Measurements from ENCODE around the gene RHOA. TPM values are rescaled to one million over a fixed set of nuclear protein-coding genes. Genes with fewer than 3 reads are reported as not detected.
"Not testable (repeated sequence)": the region's sequence is repeated elsewhere in the genome, so short reads cannot be mapped to it uniquely, and the experiment has no call there.

RHOA gene
- total RNA-seq, 1 experiment from 2014 or later = 323 TPM

DNA sequence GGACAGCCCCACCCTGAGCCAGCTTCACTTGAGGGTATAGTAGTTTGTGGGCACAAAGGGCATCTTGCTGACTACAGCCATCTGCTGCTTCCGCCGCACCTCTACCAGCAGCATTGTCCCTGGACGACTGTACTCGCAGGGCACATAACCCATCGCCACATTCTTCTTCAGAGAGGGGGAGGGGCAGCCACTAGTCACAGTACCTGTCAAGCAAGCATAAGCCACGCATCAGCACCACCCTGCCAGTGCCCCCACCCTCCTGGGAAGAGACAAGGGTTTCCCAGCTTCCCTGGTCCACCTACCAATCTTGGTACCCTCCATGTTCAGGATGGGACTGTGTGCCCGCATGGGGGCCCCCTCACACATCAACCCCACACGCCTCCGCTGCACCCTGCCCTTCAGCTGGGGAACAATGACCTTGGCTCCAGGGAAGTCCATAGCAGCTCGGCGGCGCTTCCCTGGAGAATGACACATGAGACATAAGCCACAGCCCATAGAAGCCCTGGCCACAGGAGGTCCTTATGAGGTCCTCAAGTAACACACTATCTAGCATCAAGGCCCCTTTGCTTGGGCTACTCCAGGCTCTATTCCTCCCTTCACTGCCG is 5.8 kb upstream of the RHOA start:
- H3K4me1 ChIP-seq = peaks cover 22% of the 10 kb centered on the region
- H3K36me3 ChIP-seq = no peaks in the 10 kb centered on the region
- H3K9me3 ChIP-seq (replicated peaks) = no peaks in the 10 kb centered on the region
- H3K27me3 ChIP-seq = no peaks in the 10 kb centered on the region
- no peak for DNase-seq
- H3K4me3 ChIP-seq = no peak overlapping the region
- H3K27ac ChIP-seq = no peak overlapping the region

DNA sequence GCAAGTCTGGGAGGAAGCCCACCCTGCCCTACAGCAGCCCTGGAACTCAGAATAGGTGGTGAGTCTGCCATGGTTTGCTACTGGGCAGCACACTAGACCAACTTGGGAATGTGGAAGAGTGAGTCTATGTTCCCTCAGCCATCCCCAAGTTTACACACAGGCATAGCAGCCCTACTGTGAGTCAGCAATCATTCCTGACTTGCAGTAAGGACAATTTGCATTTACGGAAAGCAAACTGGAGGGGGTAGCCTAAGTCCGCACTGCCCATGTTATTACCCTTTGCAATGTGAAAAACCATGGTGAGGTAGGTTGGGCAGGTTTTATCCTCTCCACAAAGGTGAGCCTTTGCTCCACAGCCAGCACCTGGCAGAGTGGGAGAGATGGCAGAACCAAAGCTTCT is 5.1 kb upstream of the RHOA start:
- DNase-seq = no peak
- peak overlapping the region; percentile 17; the same call in 1 of the 2 replicates for H3K27ac ChIP-seq
- no peak overlapping the region for H3K4me3 ChIP-seq
- H3K27me3 ChIP-seq = no peaks in the 10 kb centered on the region
- H3K9me3 ChIP-seq (replicated peaks) = no peaks in the 10 kb centered on the region
- peaks cover 22% of the 10 kb centered on the region for H3K4me1 ChIP-seq
- H3K36me3 ChIP-seq = no peaks in the 10 kb centered on the region

DNA sequence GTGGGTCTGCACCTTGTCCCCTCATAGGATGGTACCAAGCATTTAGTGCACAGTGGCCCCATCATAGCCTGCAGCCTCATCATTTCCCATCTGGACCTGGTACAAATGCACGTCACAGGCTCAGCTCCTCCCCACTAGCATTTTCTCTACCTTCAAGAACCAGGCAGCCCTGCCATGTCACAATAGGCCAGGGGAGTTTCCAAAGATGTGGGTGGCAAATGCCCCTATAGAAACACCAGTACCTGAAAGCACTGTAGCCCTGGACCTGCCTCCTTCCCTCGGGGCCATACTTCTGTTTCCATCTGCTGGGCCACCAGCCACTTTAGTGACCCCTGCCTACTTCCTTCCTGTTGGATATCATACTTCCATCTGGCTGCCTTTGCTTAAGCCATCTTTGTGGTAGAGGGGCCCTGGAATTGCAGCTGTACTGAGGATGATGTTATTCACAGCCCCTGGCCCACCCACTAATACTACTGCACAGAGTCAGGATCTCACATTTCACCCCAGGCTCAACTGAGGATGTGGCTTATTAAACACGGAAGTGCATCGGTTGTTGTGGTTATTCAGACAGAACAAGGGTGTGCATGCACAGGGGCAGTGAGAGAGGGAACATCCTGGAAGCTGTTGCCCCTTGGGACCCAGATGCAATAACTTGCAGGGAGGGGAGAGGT is 4.3 kb upstream of the RHOA start:
- Histone ChIP-seq H3K27ac (peak overlapping the region; percentile 17; the same call in 1 of the 2 replicates), H3K27me3 (no peaks in the 10 kb centered on the region), H3K4me3 (no peak overlapping the region), H3K36me3 (no peaks in the 10 kb centered on the region), H3K4me1 (peaks cover 22% of the 10 kb centered on the region), H3K9me3 (replicated peaks) (no peaks in the 10 kb centered on the region)
- DNase-seq = peak; percentile 84 to 94

DNA sequence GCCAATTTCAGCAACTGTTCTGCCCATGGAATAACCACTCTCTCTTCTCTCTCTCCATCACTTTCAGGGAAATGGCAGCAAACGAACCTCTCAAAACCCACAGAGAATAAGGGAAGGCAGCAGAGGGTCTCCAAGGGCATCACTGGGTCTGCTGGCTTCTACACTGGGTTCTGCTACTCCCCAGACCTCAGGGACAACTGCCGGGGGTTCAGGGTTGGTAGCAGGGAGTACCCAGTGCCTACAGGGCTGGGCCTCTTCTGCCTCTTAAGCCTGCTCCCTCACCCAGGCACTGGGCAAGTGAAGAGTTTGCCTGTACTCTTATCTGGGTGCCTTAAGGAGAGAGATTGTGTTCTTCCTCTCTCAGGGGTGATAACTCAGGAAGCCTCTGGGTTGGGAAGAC is 3.0 kb upstream of the RHOA start:
- Histone ChIP-seq H3K27me3 (no peaks in the 10 kb centered on the region), H3K27ac (no peak overlapping the region), H3K9me3 (replicated peaks) (no peaks in the 10 kb centered on the region), H3K4me1 (peaks cover 31% of the 10 kb centered on the region), H3K4me3 (no peak overlapping the region), H3K36me3 (peaks cover 6% of the 10 kb centered on the region; the same call in 1 of the 2 replicates)
- DNase-seq = no peak

DNA sequence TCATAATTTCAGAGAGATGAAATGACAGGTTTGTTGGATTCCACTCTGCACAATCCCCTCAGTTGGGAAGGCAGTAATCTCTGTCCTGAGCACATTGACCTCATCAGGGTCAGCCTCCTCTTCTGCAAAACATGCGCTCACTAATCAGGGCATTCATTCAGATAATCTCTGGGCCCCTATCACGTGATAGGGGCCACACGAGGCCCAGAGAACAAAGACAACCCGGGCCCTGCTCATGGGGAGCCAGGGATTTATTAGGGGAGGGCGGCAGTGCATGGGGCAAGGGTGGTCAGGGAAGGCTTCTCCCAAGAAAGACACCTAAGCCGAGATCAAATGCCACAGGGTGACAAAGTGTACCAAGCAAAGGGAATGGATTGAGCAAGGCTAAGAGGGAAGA is 1.6 kb upstream of the RHOA start:
- Histone ChIP-seq H3K27ac (no peak overlapping the region), H3K4me1 (peaks cover 31% of the 10 kb centered on the region), H3K27me3 (no peaks in the 10 kb centered on the region), H3K36me3 (peaks cover 6% of the 10 kb centered on the region; the same call in 1 of the 2 replicates), H3K9me3 (replicated peaks) (no peaks in the 10 kb centered on the region), H3K4me3 (no peak overlapping the region)
- DNase-seq = no peak

DNA sequence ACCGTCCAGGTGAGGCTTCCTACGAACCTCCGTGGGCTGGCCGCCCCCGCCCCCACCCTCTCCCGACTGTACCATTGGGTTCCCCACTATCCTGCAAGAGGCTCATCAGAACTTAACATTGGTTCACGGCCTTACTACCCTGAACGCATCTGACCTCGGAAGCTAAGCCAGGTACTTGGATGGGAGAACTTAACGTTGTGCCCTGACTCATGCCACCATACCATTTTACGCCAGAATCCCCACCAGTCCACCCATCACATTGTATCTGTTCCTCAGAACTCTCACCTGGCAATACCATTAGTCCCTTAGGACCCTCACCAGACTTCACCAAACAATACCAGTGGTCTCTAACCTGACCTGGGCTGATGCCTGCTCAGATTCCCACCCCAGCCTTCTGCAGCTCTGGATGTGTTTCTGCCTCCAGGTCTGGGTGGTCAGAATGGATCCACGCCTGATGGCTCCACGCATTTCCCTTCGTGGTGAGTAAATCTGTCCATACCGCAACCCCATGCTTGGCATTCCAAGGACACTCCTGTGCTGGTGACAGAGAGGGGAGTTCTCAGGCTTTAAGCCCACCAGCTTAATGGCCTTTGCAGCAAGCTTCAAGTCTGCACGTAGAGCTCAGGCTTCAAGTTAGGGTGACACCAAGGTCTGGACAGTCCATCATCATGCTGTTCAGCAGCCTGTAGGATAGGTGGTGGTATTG is 1.0 kb upstream of the RHOA start:
- peak overlapping the region; percentile 56 for H3K27ac ChIP-seq
- H3K4me3 ChIP-seq = peak overlapping the region; percentile 63
- no peaks in the 10 kb centered on the region for H3K27me3 ChIP-seq
- H3K36me3 ChIP-seq = peaks cover 6% of the 10 kb centered on the region; the same call in 1 of the 2 replicates
- no peaks in the 10 kb centered on the region for H3K9me3 ChIP-seq (replicated peaks)
- DNase-seq = no peak
- H3K4me1 ChIP-seq = peaks cover 31% of the 10 kb centered on the region

DNA sequence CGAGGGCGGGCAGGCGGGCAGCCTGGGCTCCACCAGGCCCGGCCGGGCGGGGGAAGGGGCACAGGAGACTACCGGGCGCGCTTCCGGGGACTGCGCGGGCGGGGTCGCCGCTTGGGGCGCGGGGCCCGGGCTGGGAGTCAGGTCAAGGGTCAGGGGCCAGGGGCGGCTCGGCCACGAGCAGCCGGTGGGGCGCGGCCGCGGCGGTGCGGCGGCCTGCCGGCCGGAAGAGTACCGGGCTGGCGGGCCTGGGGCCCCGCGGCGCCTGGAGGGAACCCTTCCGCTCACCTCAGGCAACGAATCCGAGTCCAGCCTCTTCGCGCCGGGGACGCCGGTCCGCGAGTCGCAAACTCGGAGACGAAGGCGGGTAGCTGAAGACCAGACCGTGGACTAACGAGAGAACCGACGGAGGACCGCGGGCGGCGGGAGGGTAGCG is 225 bp downstream of the RHOA start:
- peak; percentile 26 to 38 for DNase-seq

DNA sequence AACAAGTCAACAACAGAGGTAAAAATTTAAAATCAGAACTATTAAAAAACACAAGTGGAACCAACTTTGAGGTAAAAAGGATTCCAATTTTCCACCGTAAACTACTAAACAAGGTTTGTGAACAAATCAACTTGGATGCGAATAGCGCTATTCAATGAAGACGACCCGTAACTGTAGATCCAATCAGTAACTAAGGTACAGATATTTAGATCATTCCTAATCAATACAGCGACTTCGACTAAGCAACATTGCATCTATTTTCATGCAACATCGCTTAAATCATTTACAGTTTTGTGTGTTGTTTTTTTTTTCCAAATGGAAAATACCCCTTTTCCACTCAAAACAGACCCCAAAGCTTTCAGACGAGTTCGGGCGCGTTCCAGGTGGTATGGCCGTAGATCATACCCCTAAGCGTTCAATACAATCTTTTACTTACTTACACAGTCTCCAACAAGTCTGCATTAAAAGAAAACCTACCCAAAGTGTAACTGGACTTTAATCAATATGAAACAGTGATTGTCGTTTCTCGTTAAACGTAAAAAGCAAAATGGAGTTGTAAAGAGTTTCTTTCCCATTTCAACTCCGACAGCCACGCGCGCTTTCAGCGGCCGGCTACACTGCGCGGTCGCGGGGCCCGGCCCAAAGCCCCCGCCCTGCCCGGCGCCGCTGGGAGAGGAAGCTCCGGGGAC is 786 bp downstream of the RHOA start:
- no peak for DNase-seq
- Histone ChIP-seq H3K4me1 (peaks cover 25% of the 10 kb centered on the region), H3K27me3 (no peaks in the 10 kb centered on the region), H3K36me3 (peaks cover 6% of the 10 kb centered on the region; the same call in 1 of the 2 replicates), H3K4me3 (peak overlapping the region; percentile 63), H3K27ac (peak overlapping the region; percentile 62), H3K9me3 (replicated peaks) (no peaks in the 10 kb centered on the region)

More for the DNA sequence above, 225 bp downstream of the RHOA start:
- H3K27me3 ChIP-seq = no peaks in the 10 kb centered on the region
- H3K9me3 ChIP-seq (replicated peaks) = no peaks in the 10 kb centered on the region
- peak overlapping the region; percentile 63 for H3K4me3 ChIP-seq
- H3K4me1 ChIP-seq = peaks cover 27% of the 10 kb centered on the region
- peaks cover 6% of the 10 kb centered on the region; the same call in 1 of the 2 replicates for H3K36me3 ChIP-seq
- H3K27ac ChIP-seq = peak overlapping the region; percentile 62

DNA sequence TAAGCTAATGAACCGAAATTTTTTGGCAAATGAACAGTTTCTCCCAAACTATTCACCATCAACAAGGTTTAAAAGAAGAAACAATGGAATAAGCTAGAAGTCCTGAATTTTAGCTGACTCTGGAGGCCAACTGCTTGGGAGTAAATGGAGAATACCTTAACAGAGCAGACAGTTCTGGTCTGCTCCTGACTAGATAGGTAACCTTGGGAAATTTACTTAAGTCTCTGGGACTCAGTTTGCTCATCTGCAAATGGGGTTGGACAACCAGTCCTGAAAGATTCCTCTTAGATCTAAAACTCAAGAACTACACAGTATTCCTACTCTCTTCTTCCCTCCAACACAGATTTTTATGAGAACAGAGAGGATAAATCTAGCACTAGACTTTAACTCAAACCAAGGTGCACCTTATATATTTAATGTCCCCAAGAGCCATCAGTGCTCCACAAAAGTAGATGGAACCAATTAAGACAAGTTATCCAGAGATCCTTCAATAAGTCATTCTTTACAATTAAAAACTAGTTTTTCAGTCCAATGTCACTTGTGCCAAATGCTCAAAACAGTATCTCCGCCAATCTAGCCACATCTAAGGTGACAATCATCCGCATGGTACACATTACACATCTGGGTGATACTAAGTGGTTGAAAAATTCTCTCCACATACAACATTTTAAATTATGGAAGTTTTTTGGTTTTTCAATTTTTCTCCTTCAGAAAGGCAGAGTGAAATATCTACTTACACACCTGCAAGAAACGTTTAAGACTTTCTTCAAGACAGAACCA is 1.5 kb downstream of the RHOA start:
- H3K27ac ChIP-seq = no peak overlapping the region; the same call in 1 of the 2 replicates
- peaks cover 6% of the 10 kb centered on the region; the same call in 1 of the 2 replicates for H3K36me3 ChIP-seq

DNA sequence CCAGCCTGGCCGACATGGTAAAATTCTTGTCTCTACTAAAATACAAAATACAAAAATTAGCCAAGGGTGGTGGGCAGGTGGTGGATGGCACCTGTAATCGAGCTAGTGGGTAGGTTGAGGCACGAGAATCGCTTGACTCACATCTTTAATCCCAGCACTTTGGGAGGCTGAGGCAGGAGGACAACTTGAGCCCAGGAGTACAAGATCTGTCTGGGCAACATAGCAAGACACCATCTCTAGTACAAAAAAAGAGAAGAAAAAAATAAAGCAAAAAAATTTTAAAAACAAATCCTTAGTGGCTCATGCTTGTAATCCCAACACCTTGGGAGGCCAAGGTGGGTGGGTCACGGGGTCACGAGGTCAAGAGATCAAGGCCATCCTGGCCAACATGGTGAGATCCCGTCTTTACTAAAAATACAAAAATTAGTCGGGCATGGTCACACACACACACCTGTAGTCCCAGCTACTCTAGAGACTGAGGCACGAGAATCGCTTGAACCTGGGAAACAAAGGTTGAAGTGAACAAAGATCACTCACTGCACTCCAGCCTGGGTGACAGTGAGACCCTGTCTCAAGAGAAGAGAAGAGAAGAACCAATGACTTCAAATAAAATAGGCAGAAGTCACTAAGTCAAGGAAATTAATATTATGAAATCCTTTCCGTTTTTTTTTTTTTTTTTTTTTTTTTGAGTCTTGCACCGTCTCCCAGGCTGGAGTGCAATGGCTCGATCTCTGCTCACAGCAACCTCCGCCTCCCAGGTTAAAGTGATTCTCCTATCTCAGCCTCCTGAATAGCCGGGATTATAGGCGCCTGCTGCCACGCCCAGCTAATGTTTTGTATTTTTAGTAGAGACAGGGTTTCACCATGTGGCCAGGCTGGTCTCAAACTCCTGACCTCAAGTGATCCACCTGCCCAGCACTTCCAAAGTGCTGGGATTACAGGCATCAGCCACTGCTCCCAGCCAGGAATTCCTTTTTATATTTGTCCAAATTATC is 4.9 kb downstream of the RHOA start:
- H3K36me3 ChIP-seq = peaks cover 9% of the 10 kb centered on the region; the same call in 1 of the 2 replicates
- H3K9me3 ChIP-seq (replicated peaks) = no peaks in the 10 kb centered on the region
- peaks cover 14% of the 10 kb centered on the region; the same call in 1 of the 2 replicates for H3K4me1 ChIP-seq
- no peak for DNase-seq
- H3K27me3 ChIP-seq = no peaks in the 10 kb centered on the region
- no peak overlapping the region for H3K27ac ChIP-seq
- no peak overlapping the region for H3K4me3 ChIP-seq

More for the DNA sequence above, 1.5 kb downstream of the RHOA start:
- H3K27me3 ChIP-seq = no peaks in the 10 kb centered on the region
- no peak for DNase-seq
- H3K4me1 ChIP-seq = peaks cover 17% of the 10 kb centered on the region
- no peaks in the 10 kb centered on the region for H3K9me3 ChIP-seq (replicated peaks)
- H3K4me3 ChIP-seq = peak overlapping the region; percentile 63

DNA sequence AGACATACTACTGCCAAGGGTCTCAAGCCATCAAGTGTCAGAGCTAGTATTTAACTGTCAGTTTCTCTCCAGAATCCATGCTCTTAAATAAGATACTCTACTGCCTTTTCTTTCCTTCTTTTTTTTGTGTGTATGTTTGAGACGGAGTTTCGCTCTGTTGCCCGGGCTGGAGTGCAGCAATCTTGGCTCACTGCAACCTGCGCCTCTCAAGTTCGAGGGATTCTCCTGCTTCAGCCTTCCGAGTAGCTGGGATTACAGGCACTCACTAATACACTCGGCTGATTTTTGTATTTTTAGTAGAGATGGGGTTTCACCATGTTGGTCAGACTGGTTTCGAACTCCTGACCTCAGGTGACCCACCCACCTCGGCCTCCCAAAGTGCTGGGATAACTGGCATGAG is 6.2 kb downstream of the RHOA start:
- H3K27me3 ChIP-seq; DNase-seq; H3K9me3 ChIP-seq (replicated peaks); H3K27ac ChIP-seq; H3K4me3 ChIP-seq: not testable (repeated sequence)
- peaks cover 12% of the 10 kb centered on the region; the same call in 1 of the 2 replicates for H3K4me1 ChIP-seq
- peaks cover 11% of the 10 kb centered on the region for H3K36me3 ChIP-seq

DNA sequence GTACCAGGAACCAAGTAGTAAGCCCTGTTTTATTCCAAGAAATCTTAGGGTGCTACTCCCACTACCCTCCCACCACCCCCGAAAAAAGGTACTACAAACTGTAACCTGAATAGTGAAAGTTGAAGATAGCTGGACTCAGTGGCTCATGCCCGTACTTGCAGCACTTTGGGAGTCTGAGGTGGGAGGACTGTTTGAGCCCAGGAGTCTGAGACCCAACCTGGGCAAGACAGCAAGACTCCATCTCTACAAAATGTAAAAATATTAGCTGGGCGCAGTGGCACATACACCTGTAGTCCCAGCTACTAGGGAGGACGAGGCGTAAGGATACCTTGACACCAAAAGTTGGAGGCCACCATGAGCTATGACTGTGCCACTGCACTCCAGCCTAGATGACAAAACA is 7.9 kb downstream of the RHOA start:
- Histone ChIP-seq H3K4me3 (no peak overlapping the region), H3K27me3 (no peaks in the 10 kb centered on the region), H3K27ac (no peak overlapping the region), H3K9me3 (replicated peaks) (no peaks in the 10 kb centered on the region), H3K4me1 (0 out of 2 replicates have a peak, but pooled peaks cover 5% of the 10 kb centered on the region), H3K36me3 (peaks cover 7% of the 10 kb centered on the region)
- DNase-seq = no peak

DNA sequence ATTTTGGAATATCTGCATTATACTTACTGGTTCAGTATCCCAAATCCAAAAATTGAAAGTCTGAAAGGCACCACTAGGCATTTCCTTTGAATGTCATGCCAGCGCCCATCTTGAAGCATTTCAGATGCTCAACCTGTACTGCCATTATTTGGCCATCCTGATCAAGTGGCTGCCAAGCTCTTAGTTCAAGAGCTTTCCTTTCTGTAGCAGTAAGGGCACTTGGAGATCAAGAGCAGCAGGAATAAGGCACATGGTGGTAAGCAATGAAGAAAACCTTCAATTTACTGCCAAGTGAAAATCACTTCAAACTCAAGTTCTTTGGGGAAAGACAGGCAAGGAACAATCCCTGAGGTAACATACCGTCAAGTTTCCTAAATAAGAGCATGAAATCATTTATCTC is 10.0 kb downstream of the RHOA start:
- no peak overlapping the region for H3K27ac ChIP-seq
- no peaks in the 10 kb centered on the region for H3K27me3 ChIP-seq
- 0 out of 2 replicates have a peak, but pooled peaks cover 3% of the 10 kb centered on the region for H3K4me1 ChIP-seq
- no peaks in the 10 kb centered on the region for H3K9me3 ChIP-seq (replicated peaks)
- no peak overlapping the region for H3K4me3 ChIP-seq
- H3K36me3 ChIP-seq = peaks cover 7% of the 10 kb centered on the region
- DNase-seq = no peak

Data from SJCRH30 (cell line).